ENCODE data around the gene SIRT1. TPM values are rescaled to one million over a fixed set of nuclear protein-coding genes. Genes with fewer than 3 reads are reported as not detected.

SIRT1 gene
- total and polyA plus RNA-seq, 2 of the 8 experiments (the other 6 are each of a cell fraction or from before 2014, with no cell fraction given): 22.6 to 70.9 TPM

GRCh38 chr10:67912331-67912946 lies 28.0 kb downstream of the SIRT1 start:
- DNase-seq (ENCODE audit: low read depth in 1 of 2, low spot score in 2 of 2) (no peak), FAIRE-seq (no peak)
- H2BK12ac ChIP-seq (ENCODE audit: low read depth, low read length): no peak overlapping the region
- no peaks in the 10 kb centered on the region for H3K9me3 ChIP-seq (ENCODE audit: insufficient read depth in 2 of 2, low read depth in 1 of 2, low read length in 1 of 2)
- no peak overlapping the region for H2BK5ac ChIP-seq (ENCODE audit: low read depth, low read length)
- no peak overlapping the region for H3K23ac ChIP-seq (ENCODE audit: insufficient read length)
- no peak overlapping the region for H2BK15ac ChIP-seq (ENCODE audit: low read length)
- H3K36me3 ChIP-seq (ENCODE audit: control insufficient read depth in 2 of 4, insufficient read depth in 4 of 4, low read length in 3 of 4): peaks cover 11 to 98% (median 69%) of the 10 kb centered on the region in 4 experiments; a peak in 7 of 8 replicates
- H2BK20ac ChIP-seq (ENCODE audit: low read length): no peak overlapping the region
- ChIA-PET POLR2A (ENCODE audit: partially characterized antibody) (interaction anchor here (1.0 to 3.9 kb wide), 7 partner anchors 8 to 32 kb away, joined by 3 to 37 read pairs (median 4); no protein-coding TSS in a partner anchor), CTCF (ENCODE audit: partially characterized antibody) (interaction anchor here (0.6 to 1.8 kb wide), 6 partner anchors 14 to 300 kb away, joined by 3 to 14 read pairs (median 4); no protein-coding TSS in a partner anchor)
- no peak overlapping the region for H2BK120ac ChIP-seq (replicated peaks; ENCODE audit: low read depth, low read length)
- H3K27me3 ChIP-seq (replicated peaks in 1 of 4; ENCODE audit: control insufficient read depth in 3 of 4, extremely low read depth in 1 of 4, insufficient read depth in 3 of 4, low read length in 3 of 4): no peaks in the 10 kb centered on the region
- no peaks in the 10 kb centered on the region for H3K23me2 ChIP-seq (ENCODE audit: low read depth, low read length)
- H3K9ac ChIP-seq (replicated peaks in 1 of 4; ENCODE audit: extremely low read depth in 1 of 4, low read depth in 3 of 4, low read length in 3 of 4): no peak overlapping the region
- no peak overlapping the region for H3K4me3 ChIP-seq (ENCODE audit: extremely low read depth in 1 of 4, insufficient read depth in 2 of 4, low read depth in 3 of 4, low read length in 4 of 4)
- no peak overlapping the region for H3K4ac ChIP-seq (replicated peaks; ENCODE audit: insufficient read length, low read depth, low read length)
- H4K8ac ChIP-seq (ENCODE audit: extremely low read depth, insufficient read depth, low read length): no peak overlapping the region; the same call in 1 of the 2 replicates
- H3K56ac ChIP-seq (replicated peaks; ENCODE audit: insufficient read length, low read depth, low read length): no peak overlapping the region
- no peak overlapping the region for H3K4me2 ChIP-seq (ENCODE audit: insufficient read depth in 1 of 2, low read depth in 2 of 2, low read length in 2 of 2)
- no peaks in the 10 kb centered on the region for H3K79me1 ChIP-seq (ENCODE audit: low read depth, low read length)
- peaks cover 3 to 14% of the 10 kb centered on the region in 2 experiments for H4K20me1 ChIP-seq (replicated peaks in 1 of 2; ENCODE audit: control insufficient read depth in 1 of 2, insufficient read depth in 2 of 2, low read length in 2 of 2)
- H3K14ac ChIP-seq (ENCODE audit: insufficient read length): no peak overlapping the region
- no peak overlapping the region for H4K91ac ChIP-seq (replicated peaks; ENCODE audit: insufficient read length, low read length)
- no peak overlapping the region for H4K5ac ChIP-seq (ENCODE audit: insufficient read length, low read depth, low read length)
- H3K18ac ChIP-seq (ENCODE audit: extremely low read depth, low read length): no peak overlapping the region
- H2AK5ac ChIP-seq (ENCODE audit: low read depth, low read length): no peak overlapping the region
- TF ChIP-seq PHF8 (conservative IDR thresholded peaks at IDR 0.05; ENCODE audit: low read depth, low read length) (no peak), ASH2L (IDR thresholded peaks at IDR 0.05; ENCODE audit: low read length) (no peak), KDM5A (IDR thresholded peaks at IDR 0.05; ENCODE audit: low read length) (no peak), RNF2 (IDR thresholded peaks at IDR 0.05; ENCODE audit: borderline replicate concordance, low read depth, low read length, missing control alignments, poor library complexity, severe bottlenecking) (no peak), CREB1 (IDR thresholded peaks at IDR 0.05) (no peak), POLR2AphosphoS5 (IDR thresholded peaks at IDR 0.05; ENCODE audit: low read depth, low read length) (no peak)
- no peak overlapping the region for H2AFZ ChIP-seq (ENCODE audit: low read length)
- 88% methylated on average over 2 of the region's 2 CpGs; no CpG with 5 or more reads in 1 of the 2 experiments for WGBS, 2 experiments (ENCODE audit: extremely low coverage in 1 of 2, insufficient coverage in 1 of 2, insufficient read length in 1 of 2, insufficient replicate concordance in 2 of 2, low coverage in 1 of 2, low lambda C conversion rate in 2 of 2, missing lambda C conversion rate in 1 of 2)
- no peaks in the 10 kb centered on the region for H3K4me1 ChIP-seq (replicated peaks in 1 of 4; ENCODE audit: control insufficient read depth in 3 of 4, insufficient read depth in 4 of 4, low read length in 3 of 4)
- peaks cover 0 to 46% of the 10 kb centered on the region in 2 experiments; a peak in 2 of 4 replicates for H3K79me2 ChIP-seq (ENCODE audit: control insufficient read depth in 1 of 2, insufficient read depth in 2 of 2, low read length in 2 of 2)
- no peak overlapping the region for H3K27ac ChIP-seq (ENCODE audit: low read depth, low read length)

Data from H1 (cell line).